Activated B cell treated with CpG ODN at 0.5 μM for 24 hours (primary cell): ENCODE data around the gene BSG. TPM values are rescaled to one million over a fixed set of nuclear protein-coding genes. Genes with fewer than 3 reads are reported as not detected.

Experiments used
- ATAC-seq: fragments of 200-7000 bp; cut with Tn5 transposase; one replicate; pipeline ENCODE4 v1.10.0; 2021; ENCODE audit warnings: low read depth, mild to moderate bottlenecking, moderate library complexity
- CTCF ChIA-PET: fragments of 350-600 bp; sonication (Branson Sonifier 250); formaldehyde crosslinking; loops from one replicate; lab custom pipeline; 2021; ENCODE audit warnings: antibody characterized with exemption; lab: Charles Lee
- POLR2A ChIA-PET: fragments of 350-600 bp; sonication (Branson Sonifier 250); formaldehyde crosslinking; loops from one replicate; lab custom pipeline; 2021; ENCODE audit warnings: antibody characterized with exemption; lab: Charles Lee
- DNase-seq: peaks from one replicate; pipeline ENCODE4 v3.0.0; 2022
- H3K27ac Mint-ChIP-seq: one replicate; pipeline ENCODE4 v1.8.0; 2020; ENCODE audit warnings: mixed read lengths
- H3K27me3 Mint-ChIP-seq: one replicate; pipeline ENCODE4 v1.8.0; 2021; ENCODE audit warnings: mixed read lengths
- H3K36me3 Mint-ChIP-seq: one replicate; pipeline ENCODE4 v1.8.0; 2021; ENCODE audit warnings: low read depth, mixed read lengths
- H3K4me1 Mint-ChIP-seq: one replicate; pipeline ENCODE4 v1.8.0; 2021; ENCODE audit warnings: mixed read lengths
- H3K4me3 Mint-ChIP-seq: one replicate; pipeline ENCODE4 v1.8.0; 2020; ENCODE audit warnings: mild to moderate bottlenecking, mixed read lengths
- H3K9me3 Mint-ChIP-seq: one replicate; pipeline ENCODE4 v1.8.0; 2020; ENCODE audit warnings: mixed read lengths
- intact Hi-C: fragments of 100-400 bp; cut with micrococcal nuclease; formaldehyde crosslinking; loops from one replicate; pipeline ENCODE4 v1.15.1; 2024
- total RNA-seq: library from RNA; stranded (reverse); gene quantifications from 2 replicates; pipeline ENCODE4 v1.2.3, GENCODE V29; 2022
- TF ChIP-seq, protein P1 (sequence below): fragments of 200-600 bp; IDR thresholded peaks from one replicate; pipeline ENCODE4 v1.8.0; 2022; ENCODE audit warnings: antibody characterized with exemption, mild to moderate bottlenecking

The BSG gene
- total RNA-seq, 1 donor from 2014 or later: 150 TPM

GRCh38 chr19:581399-582111 lies 9.2 kb downstream of the BSG start:
- Mint-ChIP-seq H3K36me3 (peaks cover 26% of the 10 kb centered on the region), H3K27ac (no peak overlapping the region), H3K4me3 (no peak overlapping the region), H3K27me3 (peaks cover 2% of the 10 kb centered on the region), H3K9me3 (no peaks in the 10 kb centered on the region), H3K4me1 (peaks cover 3% of the 10 kb centered on the region)
- DNase-seq: no peak
- ChIA-PET POLR2A (no interaction called here), CTCF (no interaction called here)
- ATAC-seq: no peak
- TF ChIP-seq, protein P1, sequence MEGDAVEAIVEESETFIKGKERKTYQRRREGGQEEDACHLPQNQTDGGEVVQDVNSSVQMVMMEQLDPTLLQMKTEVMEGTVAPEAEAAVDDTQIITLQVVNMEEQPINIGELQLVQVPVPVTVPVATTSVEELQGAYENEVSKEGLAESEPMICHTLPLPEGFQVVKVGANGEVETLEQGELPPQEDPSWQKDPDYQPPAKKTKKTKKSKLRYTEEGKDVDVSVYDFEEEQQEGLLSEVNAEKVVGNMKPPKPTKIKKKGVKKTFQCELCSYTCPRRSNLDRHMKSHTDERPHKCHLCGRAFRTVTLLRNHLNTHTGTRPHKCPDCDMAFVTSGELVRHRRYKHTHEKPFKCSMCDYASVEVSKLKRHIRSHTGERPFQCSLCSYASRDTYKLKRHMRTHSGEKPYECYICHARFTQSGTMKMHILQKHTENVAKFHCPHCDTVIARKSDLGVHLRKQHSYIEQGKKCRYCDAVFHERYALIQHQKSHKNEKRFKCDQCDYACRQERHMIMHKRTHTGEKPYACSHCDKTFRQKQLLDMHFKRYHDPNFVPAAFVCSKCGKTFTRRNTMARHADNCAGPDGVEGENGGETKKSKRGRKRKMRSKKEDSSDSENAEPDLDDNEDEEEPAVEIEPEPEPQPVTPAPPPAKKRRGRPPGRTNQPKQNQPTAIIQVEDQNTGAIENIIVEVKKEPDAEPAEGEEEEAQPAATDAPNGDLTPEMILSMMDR: no peak
- intact Hi-C loops: no loop called here

- intact Hi-C loops: no loop called here
- H3K4me1 Mint-ChIP-seq: no peaks in the 10 kb centered on the region
- POLR2A ChIA-PET: no interaction called here
- H3K36me3 Mint-ChIP-seq: peaks cover 24% of the 10 kb centered on the region
- DNase-seq (no peak), ATAC-seq (no peak)
- H3K4me3 Mint-ChIP-seq: no peak overlapping the region
- TF ChIP-seq, protein P1: no peak
- H3K9me3 Mint-ChIP-seq: no peaks in the 10 kb centered on the region
- CTCF ChIA-PET: no interaction called here
- H3K27me3 Mint-ChIP-seq: peaks cover 2% of the 10 kb centered on the region
- H3K27ac Mint-ChIP-seq: no peak overlapping the region
Observed at GRCh38 chr19:582497-583197, 10.3 kb downstream of the BSG start.

- ChIA-PET POLR2A (interaction anchor here (0.6 to 1.6 kb wide), 3 partner anchors 9 to 77 kb away, joined by 4 to 8 read pairs (median 4); no protein-coding TSS in a partner anchor), CTCF (interaction anchor here (1.2 to 3.2 kb wide), 3 partner anchors 45 to 151 kb away, joined by 3 to 22 read pairs (median 3); no protein-coding TSS in a partner anchor)
- Mint-ChIP-seq H3K36me3 (peaks cover 22% of the 10 kb centered on the region), H3K27ac (no peak overlapping the region), H3K4me3 (no peak overlapping the region), H3K4me1 (peaks cover 4% of the 10 kb centered on the region), H3K9me3 (no peaks in the 10 kb centered on the region), H3K27me3 (peaks cover 4% of the 10 kb centered on the region)
- DNase-seq: no peak
- TF ChIP-seq, protein P1: no peak
- intact Hi-C loops: no loop called here
- no peak for ATAC-seq
Observed at GRCh38 chr19:583198-583967, 11.0 kb downstream of the BSG start.

DNA sequence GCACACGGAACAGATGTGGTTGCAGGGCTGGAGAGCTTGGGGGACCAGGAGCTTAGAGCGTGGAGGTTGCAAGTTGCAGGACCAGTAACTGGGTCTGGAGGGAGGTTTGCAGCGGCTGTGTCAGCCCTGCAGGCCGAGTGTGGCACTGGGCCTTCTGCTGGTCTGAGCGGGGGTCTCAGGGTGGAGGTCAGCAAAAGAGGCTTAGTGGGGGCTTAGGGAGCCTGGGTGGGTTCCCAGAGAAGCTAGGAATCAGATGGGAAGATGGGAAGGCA lies 11.5 kb downstream of the BSG start:
- no peaks in the 10 kb centered on the region for H3K9me3 Mint-ChIP-seq
- peaks cover 21% of the 10 kb centered on the region for H3K36me3 Mint-ChIP-seq
- CTCF ChIA-PET: interaction anchor here (0.6 to 3.2 kb wide), 8 partner anchors 8 to 150 kb away, joined by 3 to 22 read pairs (median 3); no protein-coding TSS in a partner anchor

More for the DNA sequence above, 11.5 kb downstream of the BSG start:
- no peak overlapping the region for H3K27ac Mint-ChIP-seq
- POLR2A ChIA-PET: interaction anchor here (0.6 to 1.6 kb wide), 4 partner anchors 9 to 77 kb away, joined by 4 to 8 read pairs (median 4); partner anchors contain the start of gene POLRMT
- TF ChIP-seq, protein P1: no peak
- intact Hi-C loops: loop anchor here (1.0 to 2.0 kb wide), 2 partner anchors 77 to 150 kb away; no protein-coding TSS in a partner anchor
- no peak overlapping the region for H3K4me3 Mint-ChIP-seq
- H3K4me1 Mint-ChIP-seq: peaks cover 6% of the 10 kb centered on the region
- H3K27me3 Mint-ChIP-seq: peaks cover 4% of the 10 kb centered on the region
- no peak for DNase-seq
- ATAC-seq: no peak
